ENCODE data around the gene ERG. TPM values are rescaled to one million over a fixed set of nuclear protein-coding genes. Genes with fewer than 3 reads are reported as not detected.

Gene ERG
- total and polyA plus RNA-seq, 2 of the 8 experiments (the other 6 are each of a cell fraction or from before 2014, with no cell fraction given): 1.0 to 3.0 TPM

DNA sequence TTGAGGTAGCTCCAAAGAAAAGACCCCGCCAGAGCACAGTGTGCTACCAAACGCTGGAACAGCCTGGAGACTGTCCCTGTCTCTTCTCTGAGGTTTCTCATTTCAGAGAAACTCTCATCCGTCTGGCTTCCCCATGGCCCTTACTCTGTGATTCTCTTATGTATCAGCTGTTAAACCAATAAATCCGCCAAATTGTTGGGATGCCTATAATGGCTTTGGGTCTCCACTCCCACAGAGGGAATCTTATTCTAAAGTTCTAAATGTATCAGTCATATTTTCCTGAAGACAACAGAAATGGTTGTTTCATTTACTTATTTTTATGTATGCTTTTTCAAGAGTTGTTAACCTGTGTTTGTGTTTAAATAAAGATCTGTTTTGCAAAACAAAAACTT is 4.0 kb downstream of the ERG start:
- POLR2A ChIA-PET (ENCODE audit: partially characterized antibody): no interaction called here
- no peak for FAIRE-seq
- peaks cover 3 to 11% (median 9%) of the 10 kb centered on the region in 4 experiments for H3K4me1 ChIP-seq (replicated peaks in 1 of 4; ENCODE audit: control insufficient read depth in 3 of 4, insufficient read depth in 4 of 4, low read length in 3 of 4)
- no peak overlapping the region for H3K4me3 ChIP-seq (ENCODE audit: extremely low read depth in 1 of 4, insufficient read depth in 2 of 4, low read depth in 3 of 4, low read length in 4 of 4)
- no peak overlapping the region for H3K4me2 ChIP-seq (ENCODE audit: insufficient read depth in 1 of 2, low read depth in 2 of 2, low read length in 2 of 2)
- no peak overlapping the region for H2BK15ac ChIP-seq (ENCODE audit: low read length)
- no peak overlapping the region for H2BK120ac ChIP-seq (replicated peaks; ENCODE audit: low read depth, low read length)
- H3K18ac ChIP-seq (ENCODE audit: extremely low read depth, low read length): no peak overlapping the region
- H2AK5ac ChIP-seq (ENCODE audit: low read depth, low read length): no peak overlapping the region
- H4K8ac ChIP-seq (ENCODE audit: extremely low read depth, insufficient read depth, low read length): no peak overlapping the region
- H2AFZ ChIP-seq (ENCODE audit: low read length): no peak overlapping the region
- H3K9ac ChIP-seq (replicated peaks in 1 of 4; ENCODE audit: extremely low read depth in 1 of 4, low read depth in 3 of 4, low read length in 3 of 4): no peak overlapping the region
- no peaks in the 10 kb centered on the region; a peak in 1 of 7 replicates for H3K27me3 ChIP-seq (replicated peaks in 1 of 4; ENCODE audit: control insufficient read depth in 3 of 4, extremely low read depth in 1 of 4, insufficient read depth in 3 of 4, low read length in 3 of 4)
- no peaks in the 10 kb centered on the region for H3K9me3 ChIP-seq (ENCODE audit: insufficient read depth in 2 of 2, low read depth in 1 of 2, low read length in 1 of 2)
- 88% methylated on average over 4 of the region's 4 CpGs; no CpG with 5 or more reads in 1 of the 2 experiments for WGBS, 2 experiments (ENCODE audit: extremely low coverage in 1 of 2, insufficient coverage in 1 of 2, insufficient read length in 1 of 2, insufficient replicate concordance in 2 of 2, low coverage in 1 of 2, low lambda C conversion rate in 2 of 2, missing lambda C conversion rate in 1 of 2)
- CTCF ChIA-PET (ENCODE audit: partially characterized antibody): no interaction called here
- H2BK5ac ChIP-seq (ENCODE audit: low read depth, low read length): peak overlapping the region; percentile 19; the same call in 1 of the 2 replicates
- H3K23me2 ChIP-seq (ENCODE audit: low read depth, low read length): no peaks in the 10 kb centered on the region
- H3K79me2 ChIP-seq (ENCODE audit: control insufficient read depth in 1 of 2, insufficient read depth in 2 of 2, low read length in 2 of 2): no peaks in the 10 kb centered on the region
- H4K20me1 ChIP-seq (replicated peaks in 1 of 2; ENCODE audit: control insufficient read depth in 1 of 2, insufficient read depth in 2 of 2, low read length in 2 of 2): no peaks in the 10 kb centered on the region
- no peaks in the 10 kb centered on the region for H3K36me3 ChIP-seq (ENCODE audit: control insufficient read depth in 2 of 4, insufficient read depth in 4 of 4, low read length in 3 of 4)
- H3K56ac ChIP-seq (replicated peaks; ENCODE audit: insufficient read length, low read depth, low read length): no peak overlapping the region
- 0 out of 2 replicates have a peak overlapping the region, but pooled peaks have one; percentile 62 for H2BK12ac ChIP-seq (ENCODE audit: low read depth, low read length)
- no peak overlapping the region for H4K91ac ChIP-seq (replicated peaks; ENCODE audit: insufficient read length, low read length)
- H4K5ac ChIP-seq (ENCODE audit: insufficient read length, low read depth, low read length): no peak overlapping the region
- no peak for DNase-seq (ENCODE audit: low read depth in 1 of 2, low spot score in 2 of 2)
- no peak overlapping the region for H3K14ac ChIP-seq (ENCODE audit: insufficient read length)
- H3K27ac ChIP-seq (ENCODE audit: low read depth, low read length): no peak overlapping the region
- no peak overlapping the region for H3K4ac ChIP-seq (replicated peaks; ENCODE audit: insufficient read length, low read depth, low read length)
- H3K79me1 ChIP-seq (ENCODE audit: low read depth, low read length): no peaks in the 10 kb centered on the region
- no peak overlapping the region for H2BK20ac ChIP-seq (ENCODE audit: low read length)
- no peak overlapping the region for H3K23ac ChIP-seq (ENCODE audit: insufficient read length)
- TF ChIP-seq SUZ12 (IDR thresholded peaks at IDR 0.05; ENCODE audit: low read length) (no peak), JUN (IDR thresholded peaks at IDR 0.05; ENCODE audit: low read depth, low read length) (no peak), YY1 (IDR thresholded peaks at IDR 0.05; ENCODE audit: low read depth, low read length) (no peak), CHD1 (IDR thresholded peaks at IDR 0.05; ENCODE audit: low read depth, low read length) (no peak), ASH2L (IDR thresholded peaks at IDR 0.05; ENCODE audit: low read length) (no peak), CEBPB (IDR thresholded peaks at IDR 0.05; ENCODE audit: low read depth, low read length) (no peak), EZH2 (IDR thresholded peaks at IDR 0.05; ENCODE audit: low read depth, low read length, severe bottlenecking) (no peak)
- TF ChIP-seq, protein P1, sequence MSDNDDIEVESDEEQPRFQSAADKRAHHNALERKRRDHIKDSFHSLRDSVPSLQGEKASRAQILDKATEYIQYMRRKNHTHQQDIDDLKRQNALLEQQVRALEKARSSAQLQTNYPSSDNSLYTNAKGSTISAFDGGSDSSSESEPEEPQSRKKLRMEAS (IDR thresholded peaks at IDR 0.05): no peak

All from H1 (cell line).